Activated CD4-positive, alpha-beta T cell treated with anti-CD3 and anti-CD28 coated beads for 1 hour (primary cell): Measurements from ENCODE around the gene DCUN1D4.
"Not testable (repeated sequence)": the region's sequence is repeated elsewhere in the genome, so short reads cannot be mapped to it uniquely, and the experiment has no call there.

Source experiments
- DNase-seq: peaks from one replicate; pipeline ENCODE4 v3.0.0-alpha.2; 2020

Gene DCUN1D4

DNA sequence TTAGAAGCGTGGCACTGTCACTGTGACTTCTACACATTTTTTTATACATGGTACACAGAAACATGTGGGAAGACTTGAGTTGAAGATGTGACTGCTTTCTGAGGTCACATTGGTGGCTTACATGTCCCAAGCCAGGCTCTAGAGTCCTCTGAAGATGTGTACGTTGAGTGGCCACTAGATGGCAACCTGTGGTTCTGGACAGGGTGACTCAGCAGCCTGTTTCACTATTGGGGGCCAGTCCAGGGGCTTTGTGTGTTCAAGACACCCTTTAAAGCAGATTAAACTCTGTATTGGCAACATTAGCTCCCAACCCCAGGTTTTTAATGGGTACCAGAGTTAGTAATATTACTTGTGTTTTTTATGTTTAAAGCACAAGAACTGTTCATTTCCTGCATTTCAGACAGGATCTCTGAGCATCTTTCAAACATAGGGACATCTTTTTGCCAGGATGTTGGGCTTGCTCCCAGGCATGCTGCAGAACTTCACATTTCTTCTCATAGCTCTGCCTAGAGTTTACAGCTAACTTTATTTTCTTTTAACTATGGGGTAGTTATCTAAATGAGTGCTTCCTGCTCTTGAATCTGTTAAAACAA is 53.0 kb downstream of the DCUN1D4 start:
- DNase-seq: peak; percentile 22

DNA sequence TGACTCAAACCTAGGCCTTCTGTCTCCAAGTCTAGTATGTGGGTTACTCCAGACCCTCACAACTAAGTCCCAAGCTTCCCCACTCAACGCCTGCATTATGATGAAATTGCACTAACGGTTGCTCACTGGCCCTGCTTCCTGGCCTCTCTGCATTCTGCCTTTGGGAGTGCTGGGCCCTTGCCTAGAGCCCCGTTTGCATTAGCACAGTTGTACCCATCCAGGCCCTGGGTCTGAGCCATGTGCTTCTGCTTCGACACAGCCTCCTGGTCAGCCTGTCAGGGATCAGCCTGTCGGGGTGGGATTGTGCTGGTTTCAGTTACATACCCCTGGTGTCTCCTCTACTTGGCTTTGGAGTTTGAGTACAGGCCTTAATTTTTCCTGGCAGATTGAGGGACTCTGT is 58.4 kb downstream of the DCUN1D4 start:
- no peak for DNase-seq

DNA sequence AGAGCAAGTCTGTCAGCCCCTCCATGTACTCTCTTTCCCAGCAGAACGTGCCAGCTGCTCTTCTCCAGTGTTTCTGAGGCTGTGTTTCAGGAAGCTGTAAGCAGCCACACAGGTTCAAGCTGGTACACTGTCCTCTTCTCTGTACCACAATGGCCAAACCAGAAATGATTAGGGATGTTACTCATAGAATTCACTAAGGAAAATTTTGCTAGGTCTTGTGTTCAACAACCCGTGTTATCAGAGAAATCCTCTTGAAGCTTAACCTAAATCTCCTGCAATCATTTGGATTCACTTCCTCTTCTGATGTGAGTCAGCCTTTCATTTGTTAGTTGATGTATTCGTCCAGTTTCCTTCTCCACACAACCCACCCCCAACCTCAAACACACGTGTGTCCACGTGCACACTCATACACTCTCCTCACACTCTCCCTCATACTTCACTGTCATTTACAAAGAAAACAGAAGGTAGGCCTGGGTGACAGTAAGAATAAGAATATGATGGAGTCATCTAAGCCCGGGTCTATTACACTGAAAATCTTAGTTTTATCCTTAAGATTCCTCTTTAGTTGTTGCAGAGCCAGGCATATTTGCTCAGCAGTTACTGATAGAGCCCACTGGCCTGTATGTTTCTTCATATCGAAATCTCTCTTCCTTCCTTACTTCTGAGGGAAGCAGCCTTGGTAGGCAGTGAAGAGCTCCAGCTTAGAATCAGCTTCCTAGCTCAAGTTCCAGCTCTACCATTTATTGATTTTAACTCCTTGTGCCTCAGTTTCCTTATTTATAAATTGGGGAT is 63.4 kb downstream of the DCUN1D4 start:
- no peak for DNase-seq

DNA sequence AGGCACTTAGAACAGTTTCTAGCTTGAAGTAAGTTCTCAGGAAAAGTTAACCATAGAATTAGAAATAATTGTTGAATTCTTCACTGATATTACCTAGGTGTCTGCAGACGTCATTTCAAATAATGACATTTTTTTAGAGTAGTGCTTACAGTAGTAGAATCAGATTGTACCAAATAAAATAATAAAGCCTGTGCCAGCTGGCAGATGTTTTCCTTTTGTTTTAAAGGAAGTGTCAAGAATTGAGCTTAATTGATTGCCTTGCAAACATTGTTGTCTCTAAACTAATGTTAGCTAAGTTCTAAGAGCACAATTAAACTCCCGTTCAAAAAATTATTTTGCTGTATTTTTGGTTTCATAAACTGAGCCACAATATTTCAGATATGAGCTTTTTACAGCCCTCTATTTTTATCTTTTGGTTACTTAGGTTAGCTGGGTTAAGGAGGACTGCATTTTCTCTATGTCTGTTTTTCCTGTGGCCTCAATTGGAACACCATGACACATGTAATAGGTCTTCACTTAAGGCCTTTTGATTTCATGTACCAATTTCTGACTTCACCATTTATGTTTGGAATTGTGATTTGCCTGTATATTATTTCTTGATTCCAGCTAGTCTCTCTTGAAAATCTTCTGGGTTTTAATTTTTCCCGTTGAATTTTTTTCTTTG is 64.2 kb downstream of the DCUN1D4 start:
- no peak for DNase-seq

DNA sequence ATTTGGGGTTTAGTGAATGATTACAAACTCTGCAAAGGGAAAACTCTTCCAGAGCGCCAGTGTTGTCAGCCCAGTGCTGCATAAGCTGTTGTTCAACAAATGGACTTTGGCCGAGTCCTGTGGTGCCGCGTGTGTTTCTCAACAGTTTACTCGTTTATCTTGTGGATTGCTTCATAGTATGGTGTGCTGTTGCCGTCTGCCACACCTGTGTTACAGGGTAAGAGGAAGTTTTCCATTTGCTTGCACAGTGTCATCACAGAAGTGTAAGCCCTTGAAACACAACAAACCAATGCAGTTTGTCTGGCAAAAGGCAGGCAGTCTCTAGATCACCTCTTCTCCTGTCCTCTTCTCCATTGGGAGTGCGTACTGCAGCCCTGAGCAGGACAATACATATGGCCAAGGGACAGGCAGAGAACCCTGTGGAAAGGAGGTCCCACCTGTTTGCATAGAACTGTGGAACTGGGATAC is 66.3 kb downstream of the DCUN1D4 start:
- no peak for DNase-seq

DNA sequence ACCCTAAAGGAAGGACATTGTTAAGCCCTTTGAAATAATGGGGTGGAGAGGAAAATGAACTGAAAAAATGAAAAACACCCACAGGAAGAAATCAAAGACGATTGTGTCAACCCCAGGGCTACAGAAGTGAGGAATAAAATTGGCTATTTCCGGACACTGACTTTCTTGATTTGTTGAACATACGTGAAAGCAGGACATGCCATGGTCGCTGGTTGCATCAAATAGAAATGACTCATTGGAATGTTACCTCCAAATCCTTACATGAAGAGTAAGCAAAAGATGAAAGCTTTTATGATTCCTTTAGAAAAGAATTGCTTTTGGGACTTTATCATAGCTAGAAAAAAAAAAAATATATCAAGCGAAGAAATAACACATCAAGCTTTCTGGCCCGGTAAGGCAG is 75.3 kb downstream of the DCUN1D4 start:
- no peak for DNase-seq

DNA sequence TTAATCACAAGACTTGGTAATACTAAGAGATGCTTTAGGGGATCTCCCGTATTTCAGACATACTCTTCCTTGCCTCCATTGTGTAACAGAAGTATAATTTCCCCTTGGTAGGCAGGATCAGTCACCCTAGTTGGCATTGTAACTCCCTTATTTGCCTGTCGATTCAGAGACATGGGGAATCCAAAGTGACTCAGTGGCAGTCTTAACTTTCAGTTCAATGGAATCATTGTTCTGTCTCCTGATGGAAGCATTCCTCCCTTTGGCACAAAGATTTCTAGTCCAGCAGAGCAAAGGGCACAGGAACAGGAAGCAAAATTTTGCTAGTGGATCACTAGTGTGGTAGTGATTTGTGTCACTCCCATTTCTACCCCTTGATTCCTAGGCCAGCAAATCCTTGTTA is 80.4 kb downstream of the DCUN1D4 start:
- DNase-seq: no peak

DNA sequence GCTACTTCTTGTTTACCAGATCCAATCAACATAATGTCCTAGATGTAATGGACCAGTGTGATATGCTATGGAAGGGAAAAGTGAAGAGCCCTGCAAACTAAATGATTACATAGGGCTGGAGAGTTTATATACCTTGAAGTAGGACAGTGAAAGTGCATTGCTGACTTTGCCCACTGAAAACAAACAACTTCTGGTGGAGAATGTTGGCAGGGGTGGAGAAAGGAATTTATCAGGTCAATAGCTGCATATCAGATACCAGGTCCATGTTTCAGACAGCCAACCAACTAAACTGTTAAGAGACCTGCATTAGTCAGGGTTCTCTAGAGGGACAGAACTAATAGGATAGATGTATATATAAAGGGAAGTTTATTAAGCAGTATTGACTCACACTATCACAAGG is 82.4 kb downstream of the DCUN1D4 start:
- DNase-seq: no peak

DNA sequence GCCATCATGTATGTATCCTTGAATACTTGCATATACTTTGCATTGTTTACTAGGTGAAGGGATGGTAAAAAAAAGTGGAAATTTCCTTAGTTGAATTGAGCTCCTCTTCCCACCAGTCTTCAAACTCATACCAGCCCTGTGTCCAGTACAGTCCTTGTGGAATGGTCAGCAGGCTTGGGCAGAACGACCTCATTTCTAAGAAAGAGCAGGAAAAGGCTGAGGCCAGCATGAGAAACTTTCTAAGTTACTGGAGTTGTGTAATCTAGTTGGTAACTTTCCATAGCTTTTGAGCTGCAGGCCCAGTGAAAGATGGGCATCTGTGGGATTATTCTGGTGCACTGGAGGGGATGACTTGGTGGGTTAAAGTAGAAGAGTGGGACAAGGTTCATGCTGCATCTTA is 87.6 kb downstream of the DCUN1D4 start:
- DNase-seq: no peak

DNA sequence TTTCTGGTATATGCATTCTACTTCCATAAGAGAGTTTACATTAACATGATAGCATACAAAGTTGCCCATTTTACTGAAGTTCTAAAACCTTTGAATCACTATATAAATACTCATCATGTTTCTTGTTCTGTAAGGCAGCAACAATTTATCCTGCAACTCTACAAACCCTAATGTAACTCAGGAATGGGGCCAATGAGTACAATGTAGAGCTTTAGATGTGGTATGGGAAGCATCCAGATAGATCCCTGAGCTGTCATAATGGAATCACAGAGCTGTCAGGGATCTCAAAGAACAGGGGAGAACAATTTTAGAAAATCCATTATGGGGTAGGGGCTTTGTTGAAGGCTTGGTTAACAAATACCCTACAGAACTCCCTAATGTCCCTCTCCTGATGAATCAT is 88.5 kb downstream of the DCUN1D4 start:
- DNase-seq: no peak

DNA sequence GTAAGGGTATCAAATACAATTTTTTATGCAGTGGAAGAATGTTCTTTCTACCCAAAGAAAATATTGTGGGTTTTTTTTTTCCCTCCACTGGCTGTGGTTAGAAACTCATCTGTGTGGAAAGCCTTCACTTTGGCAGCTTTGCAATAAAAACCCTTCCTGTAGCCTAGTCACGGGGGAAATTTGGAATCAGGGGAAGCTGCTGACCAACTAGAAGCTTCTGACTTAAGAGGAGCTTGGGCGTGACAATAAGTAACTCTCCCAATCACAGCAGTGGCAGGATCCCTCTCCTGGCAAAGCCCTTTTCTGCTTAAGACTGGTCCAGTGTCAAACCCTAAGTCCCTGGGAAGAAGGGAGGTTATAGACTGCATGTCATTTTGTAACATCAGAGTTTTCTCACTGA is 89.3 kb downstream of the DCUN1D4 start:
- DNase-seq: no peak

DNA sequence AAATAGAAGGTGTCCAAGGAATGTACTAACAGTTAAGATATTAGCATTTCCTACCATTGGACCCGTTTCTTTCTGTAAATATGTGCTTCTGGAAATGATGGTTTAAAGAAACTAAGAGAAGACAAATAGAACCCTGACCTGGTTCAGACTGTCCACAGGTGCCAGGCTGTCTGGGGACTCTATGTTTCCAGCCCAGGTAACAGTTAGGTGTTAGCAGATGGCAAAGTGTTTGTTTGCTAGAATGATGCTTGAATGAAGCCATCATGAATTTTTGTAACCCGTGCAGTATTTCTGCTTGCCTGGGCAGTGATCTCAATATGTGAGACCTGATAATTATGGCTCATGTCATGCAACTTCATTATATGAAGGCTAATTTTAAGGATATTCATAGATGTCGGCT is 89.7 kb downstream of the DCUN1D4 start:
- DNase-seq: no peak

DNA sequence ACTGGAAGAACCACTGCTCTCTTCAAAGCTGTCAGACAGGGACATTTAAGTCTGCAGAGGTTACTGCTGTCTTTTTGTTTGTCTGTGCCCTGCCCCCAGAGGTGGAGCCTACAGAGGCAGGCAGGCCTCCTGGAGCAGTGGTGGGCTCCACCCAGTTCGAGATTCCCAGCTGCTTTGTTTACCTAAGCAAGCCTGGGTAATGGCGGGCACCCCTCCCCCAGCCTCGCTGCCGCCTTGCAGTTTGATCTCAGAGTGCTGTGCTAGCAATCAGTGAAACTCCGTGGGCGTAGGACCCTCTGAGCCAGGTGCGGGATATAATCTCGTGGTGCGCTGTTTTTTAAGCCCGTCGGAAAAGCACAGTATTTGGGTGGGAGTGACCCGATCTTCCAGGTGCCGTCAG is 97.5 kb downstream of the DCUN1D4 start:
- not testable (repeated sequence) for DNase-seq

DNA sequence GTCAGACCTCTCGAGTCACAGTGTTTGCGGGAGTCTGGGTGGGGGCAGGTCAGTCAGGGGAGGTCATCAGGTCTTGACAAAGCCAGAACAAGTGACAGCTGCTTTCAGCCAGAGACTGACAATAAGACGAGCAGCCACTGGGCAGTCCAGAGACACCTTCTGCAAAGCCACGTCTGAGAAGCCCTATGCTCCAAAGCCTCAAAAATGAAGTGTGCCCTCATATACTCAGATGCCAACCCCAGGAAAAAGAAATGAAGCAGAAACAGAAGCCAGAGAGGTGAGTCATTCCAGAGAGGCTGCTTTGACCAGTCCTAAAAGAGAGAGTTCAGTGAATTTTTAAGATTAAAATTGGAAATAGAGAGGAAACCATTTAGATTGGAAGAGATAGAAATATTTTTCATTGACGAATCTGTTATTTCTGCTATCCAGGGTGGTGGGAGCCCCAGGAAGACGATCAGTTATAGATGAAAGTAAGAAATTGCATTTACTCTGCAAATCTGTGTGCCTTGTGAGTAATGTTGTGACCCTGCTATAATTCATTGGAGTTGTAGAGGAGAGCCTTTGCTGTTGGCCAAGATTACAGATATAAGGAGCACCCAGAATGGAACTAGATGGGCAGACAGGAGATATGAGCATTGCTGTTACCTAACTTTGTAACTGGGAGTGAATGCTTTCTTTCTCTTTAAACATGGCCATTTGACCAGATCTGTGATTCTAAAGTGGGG is 99.3 kb downstream of the DCUN1D4 start:
- no peak for DNase-seq

DNA sequence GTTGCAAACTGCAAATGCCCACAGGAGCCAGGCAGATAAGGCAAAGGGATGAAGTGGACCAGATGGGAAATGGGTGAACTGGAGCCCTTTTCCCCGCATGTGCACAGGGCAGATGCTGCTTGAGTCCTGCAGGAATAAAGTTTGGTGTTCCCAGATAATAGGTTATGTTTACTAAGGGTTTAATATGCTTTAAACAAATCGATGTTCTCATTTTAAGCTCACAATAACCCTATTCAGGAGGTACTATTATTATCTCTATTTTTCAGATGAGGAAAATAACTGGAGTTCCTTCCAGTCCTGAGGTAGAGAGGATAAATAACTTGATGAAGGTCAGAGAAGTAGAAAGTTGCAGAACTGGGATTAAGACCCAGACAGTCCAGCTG is 99.9 kb downstream of the DCUN1D4 start:
- no peak for DNase-seq

DNA sequence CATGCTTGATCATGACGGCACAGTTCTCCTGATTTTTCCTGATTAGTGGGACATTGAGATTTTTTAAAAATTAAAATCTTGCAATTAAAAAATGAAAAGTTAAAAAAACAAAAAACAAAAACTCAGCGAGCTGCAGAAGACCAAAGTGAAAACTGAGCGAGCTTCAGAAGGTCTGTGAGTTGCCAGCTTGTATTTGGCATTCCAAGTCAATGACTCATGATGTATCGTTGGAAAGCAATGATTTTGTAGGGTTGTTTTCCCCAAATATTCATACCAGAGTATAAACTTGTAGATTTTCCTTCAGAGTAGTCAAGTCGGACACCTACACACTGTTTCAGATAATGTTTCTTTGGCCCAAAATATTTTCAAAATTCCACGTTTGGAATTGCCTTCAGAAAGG is 100.3 kb downstream of the DCUN1D4 start:
- DNase-seq: no peak

DNA sequence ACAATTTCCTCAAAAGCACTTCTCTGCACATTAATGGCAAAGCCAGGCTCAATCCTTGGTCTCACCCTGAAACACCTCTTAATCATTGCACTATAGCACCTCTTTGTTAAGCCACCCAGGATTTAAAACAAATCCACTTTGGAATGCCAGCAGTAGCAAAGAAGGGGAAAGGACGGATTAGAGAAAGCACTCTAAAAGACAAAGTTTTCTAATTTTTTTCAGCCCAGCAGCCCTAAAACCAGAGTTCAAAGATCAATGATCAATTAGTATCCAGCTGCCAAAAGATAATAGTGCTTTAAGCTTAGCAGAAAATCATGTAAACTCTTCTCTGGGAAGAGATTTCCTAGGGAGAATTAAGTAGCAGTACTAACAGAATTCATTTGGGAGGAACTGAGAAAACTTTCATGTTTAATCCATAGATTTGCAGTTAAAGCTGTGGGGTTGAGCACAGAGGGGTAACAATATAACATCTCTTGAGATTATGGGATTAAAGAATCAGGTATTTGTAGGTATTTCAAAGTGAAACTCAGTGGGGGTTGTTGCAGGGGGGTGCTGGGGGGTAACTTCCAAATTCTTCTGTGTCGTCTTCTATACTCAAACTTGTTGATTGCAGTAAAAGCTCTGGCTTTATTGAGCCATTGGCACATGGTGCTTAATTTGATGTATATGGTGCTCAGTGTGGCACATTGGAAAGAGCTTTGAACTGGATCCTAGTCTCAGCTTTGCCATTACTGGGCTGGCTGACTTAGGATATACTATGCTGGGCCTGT is 115.4 kb downstream of the DCUN1D4 start:
- no peak for DNase-seq

DNA sequence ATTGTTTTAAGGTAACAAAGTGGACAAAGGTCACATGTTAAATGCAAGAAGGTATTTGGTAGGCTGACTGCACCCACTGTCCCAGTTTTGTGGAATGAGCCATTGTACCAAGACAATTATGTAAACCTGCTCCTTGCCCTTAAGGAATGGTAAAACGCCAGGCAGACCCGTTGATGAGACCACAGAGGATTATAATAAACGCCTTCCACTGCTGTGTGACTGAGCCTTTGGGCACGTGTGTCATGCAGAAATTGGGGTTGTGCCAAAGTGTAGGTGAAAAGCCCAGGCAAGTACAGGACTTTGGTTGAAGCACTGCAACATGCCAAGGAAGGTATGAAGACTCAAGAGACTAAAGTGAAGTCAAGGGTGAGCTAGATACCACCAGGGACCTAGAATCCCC is 117.5 kb downstream of the DCUN1D4 start:
- DNase-seq: no peak

DNA sequence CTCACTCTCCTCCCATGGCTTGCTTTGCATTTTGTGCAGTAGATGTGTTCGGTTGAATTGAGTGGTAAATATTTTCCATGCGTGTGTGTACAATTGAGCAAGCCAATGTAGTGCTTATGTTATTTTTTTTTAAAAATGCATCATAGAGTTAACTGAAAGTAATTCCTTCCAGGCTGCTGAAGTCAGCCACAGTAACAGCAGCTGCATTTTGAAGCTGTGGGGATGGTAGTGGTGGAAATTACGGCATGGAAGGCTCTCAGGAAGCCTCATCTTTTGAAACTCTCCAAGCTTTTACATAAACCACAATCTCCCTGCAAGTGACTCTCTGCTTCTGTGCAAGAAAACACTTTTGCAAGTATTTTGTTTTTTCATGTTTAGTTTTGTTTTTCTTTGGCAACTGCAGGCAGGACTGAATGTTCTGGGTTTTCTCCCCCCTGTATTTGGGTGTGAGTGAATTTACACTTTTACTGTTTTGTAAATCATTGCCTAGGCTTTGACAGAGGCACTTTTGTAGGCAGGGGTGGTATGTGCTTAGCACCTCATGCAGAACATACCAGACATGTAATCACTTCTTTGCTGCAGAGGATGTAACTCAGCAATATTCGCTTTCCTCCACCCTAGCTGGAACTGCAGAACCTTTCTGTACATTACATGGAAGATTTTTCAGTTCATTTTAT is 121.0 kb downstream of the DCUN1D4 start:
- DNase-seq: no peak

DNA sequence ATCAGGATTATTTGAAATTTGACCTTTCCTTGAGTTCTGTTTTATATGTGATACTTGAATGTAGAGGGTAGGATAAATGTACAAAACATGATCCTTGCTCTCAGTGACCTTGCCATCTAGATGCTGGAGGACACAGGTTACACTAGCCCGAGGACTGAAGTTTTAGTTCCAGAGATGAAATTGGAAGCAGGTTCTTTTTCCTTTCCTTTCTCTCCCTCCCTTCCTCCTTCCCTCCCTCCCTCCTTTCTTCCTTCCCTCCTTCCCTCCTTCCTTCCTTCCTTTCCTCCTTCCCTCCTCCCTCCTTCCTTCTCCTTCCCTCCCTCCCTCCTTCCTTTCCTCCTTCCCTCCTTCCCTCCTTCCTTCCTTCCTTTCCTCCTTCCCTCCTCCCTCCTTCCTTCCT is 122.9 kb downstream of the DCUN1D4 start:
- DNase-seq: no peak
